Spleen (tissue), 3 donors: ENCODE data around the gene GALNT16.

Experiments used
- POLR2A ChIP-seq, 3 donors: fragments of 450-650 bp; IDR thresholded peaks; one replicate each; pipeline ENCODE4 v1.5.1; 2017; ENCODE audit warnings: antibody characterized with exemption in 3 of 3, mild to moderate bottlenecking in 1 of 3
- POLR2AphosphoS5 ChIP-seq, 3 donors: sonication (generic); formaldehyde crosslinking; IDR thresholded peaks; one replicate each; pipeline ENCODE4 v1.5.1; 2017; ENCODE audit warnings: antibody characterized with exemption in 3 of 3

DNA sequence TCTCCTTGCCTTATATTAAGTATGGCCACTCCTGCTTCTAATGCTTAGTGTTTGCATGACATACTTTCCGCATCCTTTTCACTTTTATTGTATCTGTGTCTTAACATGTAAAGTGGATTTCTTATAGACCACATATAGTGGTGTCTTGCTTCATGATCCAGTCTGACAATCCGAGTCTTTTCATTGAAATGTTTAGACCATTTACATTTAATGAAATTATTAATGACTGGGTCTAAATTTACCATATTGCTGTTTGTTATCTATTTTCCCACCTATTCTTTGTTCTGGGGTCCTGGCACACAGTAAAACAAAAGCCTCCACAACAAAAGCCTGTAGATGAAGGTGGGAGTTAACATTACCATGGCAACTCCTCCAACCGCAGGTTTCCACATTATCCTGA is 115.2 kb downstream of the GALNT16 start:
- no peak for TF ChIP-seq POLR2AphosphoS5 (IDR thresholded peaks at IDR 0.05)
- TF ChIP-seq POLR2A (IDR thresholded peaks at IDR 0.05): no peak
